ENCODE results near the gene SLC8A2. TPM values are rescaled to one million over a fixed set of nuclear protein-coding genes. Genes with fewer than 3 reads are reported as not detected.

The SLC8A2 gene
- total RNA-seq, 2 donors from 2014 or later = 2.5 to 3.6 TPM

DNA sequence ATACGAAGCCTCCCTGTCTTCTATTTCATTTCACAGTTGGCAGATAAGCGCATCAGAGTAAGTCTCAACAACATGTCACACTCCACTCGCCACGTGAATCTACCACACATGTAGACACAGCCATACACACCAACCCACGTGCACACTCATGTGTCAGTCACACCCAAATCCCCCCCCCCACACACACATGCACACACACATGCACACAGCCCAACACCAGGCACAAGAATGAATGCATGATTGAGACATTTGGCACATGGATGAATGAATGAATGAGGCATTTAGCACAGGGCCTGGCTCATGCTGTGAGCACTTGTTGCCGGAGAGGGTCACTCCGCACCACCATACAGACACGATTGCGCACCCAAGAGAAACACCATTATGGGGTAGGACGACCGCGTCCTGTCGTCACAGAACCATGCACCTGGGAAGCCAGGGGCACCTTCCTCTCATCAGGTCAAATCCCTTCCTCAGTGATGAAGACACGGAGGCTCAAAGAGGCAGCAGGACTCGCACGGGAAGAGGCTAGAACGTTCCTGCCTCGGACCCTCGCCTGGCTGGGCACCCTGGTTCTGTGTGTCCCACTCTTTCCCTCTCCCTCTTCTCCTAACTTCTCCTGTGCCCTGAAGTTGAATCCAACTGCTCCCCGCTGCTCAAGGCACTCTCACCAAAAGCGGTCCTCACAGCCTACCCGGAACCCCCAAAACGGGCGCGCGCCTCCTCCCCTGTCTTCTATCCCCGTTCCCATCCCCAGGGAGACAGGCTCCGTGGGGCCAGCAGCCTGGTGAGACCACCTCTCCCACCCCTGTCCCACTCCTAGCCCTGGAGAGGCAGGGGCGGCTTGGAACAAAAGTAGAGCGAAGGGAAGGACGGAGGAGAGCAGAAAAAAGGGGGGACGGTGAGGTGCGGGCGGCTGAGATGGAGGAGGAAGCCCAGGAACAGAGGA, 53.7 kb downstream of the SLC8A2 start:
- WGBS, 2 experiments (ENCODE audit: insufficient coverage in 1 of 2, insufficient read length in 1 of 2) = 10 to 23% methylated on average over 17 to 34 of the region's 34 CpGs
- Mint-ChIP-seq H3K27me3 (ENCODE audit: insufficient read depth) (peaks cover 42% of the 10 kb centered on the region), H3K27ac (peak overlapping the region; percentile 17), H3K4me3 (peak overlapping the region; percentile 76), H3K4me1 (peaks cover 34% of the 10 kb centered on the region), H3K36me3 (ENCODE audit: low read depth) (peaks cover 27% of the 10 kb centered on the region), H3K9me3 (no peaks in the 10 kb centered on the region)
- Histone ChIP-seq H3K9me3 (ENCODE audit: control insufficient read depth, low read length) (no peaks in the 10 kb centered on the region), H3K4me1 (ENCODE audit: control insufficient read depth, insufficient read depth, low read length) (no peaks in the 10 kb centered on the region), H3K27ac (ENCODE audit: low read depth, low read length) (no peak overlapping the region), H3K27me3 (ENCODE audit: control insufficient read depth, insufficient read depth, low read length, poor library complexity, severe bottlenecking) (peaks cover 10% of the 10 kb centered on the region), H3K36me3 (ENCODE audit: control insufficient read depth, insufficient read depth, low read length) (peaks cover 17% of the 10 kb centered on the region), H3K9ac (ENCODE audit: extremely low read depth, low read length, poor library complexity, severe bottlenecking) (peak overlapping the region; percentile 57), H3K4me3 (ENCODE audit: low read length) (peak overlapping the region; percentile 87)
- DNase-seq = peak; percentile 64
- TF ChIP-seq, protein P1, sequence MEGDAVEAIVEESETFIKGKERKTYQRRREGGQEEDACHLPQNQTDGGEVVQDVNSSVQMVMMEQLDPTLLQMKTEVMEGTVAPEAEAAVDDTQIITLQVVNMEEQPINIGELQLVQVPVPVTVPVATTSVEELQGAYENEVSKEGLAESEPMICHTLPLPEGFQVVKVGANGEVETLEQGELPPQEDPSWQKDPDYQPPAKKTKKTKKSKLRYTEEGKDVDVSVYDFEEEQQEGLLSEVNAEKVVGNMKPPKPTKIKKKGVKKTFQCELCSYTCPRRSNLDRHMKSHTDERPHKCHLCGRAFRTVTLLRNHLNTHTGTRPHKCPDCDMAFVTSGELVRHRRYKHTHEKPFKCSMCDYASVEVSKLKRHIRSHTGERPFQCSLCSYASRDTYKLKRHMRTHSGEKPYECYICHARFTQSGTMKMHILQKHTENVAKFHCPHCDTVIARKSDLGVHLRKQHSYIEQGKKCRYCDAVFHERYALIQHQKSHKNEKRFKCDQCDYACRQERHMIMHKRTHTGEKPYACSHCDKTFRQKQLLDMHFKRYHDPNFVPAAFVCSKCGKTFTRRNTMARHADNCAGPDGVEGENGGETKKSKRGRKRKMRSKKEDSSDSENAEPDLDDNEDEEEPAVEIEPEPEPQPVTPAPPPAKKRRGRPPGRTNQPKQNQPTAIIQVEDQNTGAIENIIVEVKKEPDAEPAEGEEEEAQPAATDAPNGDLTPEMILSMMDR (conservative IDR thresholded peaks at IDR 0.05) = no peak

DNA sequence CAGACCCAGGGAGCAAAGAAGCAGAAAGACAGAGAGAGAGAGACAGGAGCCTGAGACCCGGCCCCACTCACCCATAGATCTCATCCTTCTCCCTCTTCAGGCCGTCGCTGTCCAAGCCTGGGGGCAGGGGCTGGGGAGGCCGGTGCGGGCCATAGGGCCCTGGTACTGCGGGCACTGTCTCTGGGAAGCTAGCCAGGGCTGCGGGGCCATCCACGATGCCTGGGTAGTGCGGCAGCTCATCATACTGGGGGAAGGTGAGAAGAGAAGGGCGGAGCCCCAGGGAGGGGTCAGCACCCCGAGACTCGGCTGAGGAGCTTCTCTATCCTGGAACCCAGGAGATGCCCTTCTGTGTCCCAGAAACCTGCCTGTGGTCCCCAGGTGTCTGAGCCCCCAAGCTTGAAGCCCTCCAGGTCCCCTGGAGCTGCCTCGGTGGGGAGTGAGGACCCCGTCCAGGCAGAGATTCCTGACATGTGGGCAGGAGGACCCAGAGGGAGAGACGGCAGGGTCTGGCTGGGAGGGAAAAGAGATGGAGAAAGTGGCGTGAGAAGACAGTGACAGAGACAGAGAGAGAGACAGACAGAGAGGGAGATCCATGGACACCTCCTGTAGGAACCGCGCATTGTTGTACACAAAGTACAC, 54.5 kb downstream of the SLC8A2 start:
- DNase-seq = no peak
- H3K27me3 Mint-ChIP-seq (ENCODE audit: insufficient read depth) = peaks cover 34% of the 10 kb centered on the region
- peaks cover 17% of the 10 kb centered on the region for H3K36me3 ChIP-seq (ENCODE audit: control insufficient read depth, insufficient read depth, low read length)
- TF ChIP-seq, protein P1 (conservative IDR thresholded peaks at IDR 0.05) = no peak
- H3K4me1 Mint-ChIP-seq = peaks cover 33% of the 10 kb centered on the region
- H3K4me1 ChIP-seq (ENCODE audit: control insufficient read depth, insufficient read depth, low read length) = no peaks in the 10 kb centered on the region
- no peak overlapping the region for H3K27ac Mint-ChIP-seq
- peaks cover 10% of the 10 kb centered on the region for H3K27me3 ChIP-seq (ENCODE audit: control insufficient read depth, insufficient read depth, low read length, poor library complexity, severe bottlenecking)
- no peak overlapping the region for H3K9ac ChIP-seq (ENCODE audit: extremely low read depth, low read length, poor library complexity, severe bottlenecking)
- no peaks in the 10 kb centered on the region for H3K9me3 Mint-ChIP-seq
- H3K4me3 ChIP-seq (ENCODE audit: low read length) = peak overlapping the region; percentile 87
- WGBS, 2 experiments (ENCODE audit: insufficient coverage in 1 of 2, insufficient read length in 1 of 2) = 56 to 66% methylated on average over 11 to 18 of the region's 18 CpGs
- H3K36me3 Mint-ChIP-seq (ENCODE audit: low read depth) = peaks cover 29% of the 10 kb centered on the region
- no peak overlapping the region for H3K27ac ChIP-seq (ENCODE audit: low read depth, low read length)
- H3K9me3 ChIP-seq (ENCODE audit: control insufficient read depth, low read length) = no peaks in the 10 kb centered on the region
- H3K4me3 Mint-ChIP-seq = peak overlapping the region; percentile 76

DNA sequence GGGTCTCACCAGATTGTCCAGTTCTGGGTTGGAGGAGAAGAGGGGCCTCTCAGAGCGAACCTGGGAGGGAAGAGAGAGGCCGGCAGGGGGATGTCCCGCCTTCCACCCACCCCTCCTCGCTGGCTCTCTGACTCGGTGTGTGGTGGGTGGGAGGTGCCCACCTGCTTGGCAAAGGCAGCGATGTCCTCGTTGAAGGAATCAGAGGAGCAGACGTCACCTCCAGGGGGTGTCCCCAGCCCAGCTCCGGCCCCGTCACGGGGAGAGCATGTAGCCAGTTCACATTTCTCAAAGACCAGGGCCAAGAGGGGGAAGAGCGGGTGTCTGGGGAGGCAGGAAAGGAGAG, 55.1 kb downstream of the SLC8A2 start:
- Mint-ChIP-seq H3K4me3 (no peak overlapping the region), H3K9me3 (no peaks in the 10 kb centered on the region), H3K4me1 (peaks cover 35% of the 10 kb centered on the region), H3K27me3 (ENCODE audit: insufficient read depth) (peaks cover 28% of the 10 kb centered on the region), H3K36me3 (ENCODE audit: low read depth) (peaks cover 30% of the 10 kb centered on the region), H3K27ac (no peak overlapping the region)
- H3K27ac ChIP-seq (ENCODE audit: low read depth, low read length) = no peak overlapping the region
- peaks cover 17% of the 10 kb centered on the region for H3K36me3 ChIP-seq (ENCODE audit: control insufficient read depth, insufficient read depth, low read length)
- peaks cover 10% of the 10 kb centered on the region for H3K27me3 ChIP-seq (ENCODE audit: control insufficient read depth, insufficient read depth, low read length, poor library complexity, severe bottlenecking)
- TF ChIP-seq, protein P1 (conservative IDR thresholded peaks at IDR 0.05) = no peak
- 89 to 100% methylated on average over 4 to 12 of the region's 12 CpGs for WGBS, 2 experiments (ENCODE audit: insufficient coverage in 1 of 2, insufficient read length in 1 of 2)
- no peak overlapping the region for H3K4me3 ChIP-seq (ENCODE audit: low read length)
- no peak overlapping the region for H3K9ac ChIP-seq (ENCODE audit: extremely low read depth, low read length, poor library complexity, severe bottlenecking)
- no peak for DNase-seq
- H3K4me1 ChIP-seq (ENCODE audit: control insufficient read depth, insufficient read depth, low read length) = no peaks in the 10 kb centered on the region
- H3K9me3 ChIP-seq (ENCODE audit: control insufficient read depth, low read length) = no peaks in the 10 kb centered on the region

Data from endodermal cell (in vitro differentiated cells).